AG09319 (cell line): ENCODE results near the gene PAX2.

Experiments
- DNase-seq: peaks from one replicate; pipeline ENCODE4 v3.0.0-alpha.2; 2010; ENCODE audit warnings: low read depth; ENCODE audit errors: extremely low read depth
- TF ChIP-seq, protein P1 (sequence below): IDR thresholded peaks from 2 replicates; pipeline ENCODE4 v1.5.1; 2011; ENCODE audit warnings: low read depth, mild to moderate bottlenecking, inconsistent platforms, low read length, moderate library complexity

The PAX2 gene

DNA sequence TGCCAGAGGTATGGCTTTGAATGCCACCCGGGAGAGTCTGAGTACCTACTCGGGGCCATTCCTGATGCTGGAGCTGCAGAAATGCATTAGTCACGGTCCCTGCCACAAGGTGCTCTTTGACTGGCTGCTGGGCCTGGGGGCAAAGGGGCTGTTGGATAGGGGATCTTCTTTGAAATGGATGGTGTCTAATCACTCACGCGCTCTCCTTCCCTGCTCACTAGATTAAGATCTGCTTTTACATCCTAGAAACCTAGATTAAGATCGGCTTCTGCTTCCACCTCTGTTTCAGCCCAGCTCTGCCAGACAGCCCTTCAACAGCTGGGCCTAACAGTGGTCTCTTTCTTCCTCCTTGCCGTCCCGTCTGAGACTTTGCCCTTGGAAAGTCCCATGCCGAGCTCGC is 57.2 kb downstream of the PAX2 start:
- no peak for DNase-seq
- TF ChIP-seq, protein P1, sequence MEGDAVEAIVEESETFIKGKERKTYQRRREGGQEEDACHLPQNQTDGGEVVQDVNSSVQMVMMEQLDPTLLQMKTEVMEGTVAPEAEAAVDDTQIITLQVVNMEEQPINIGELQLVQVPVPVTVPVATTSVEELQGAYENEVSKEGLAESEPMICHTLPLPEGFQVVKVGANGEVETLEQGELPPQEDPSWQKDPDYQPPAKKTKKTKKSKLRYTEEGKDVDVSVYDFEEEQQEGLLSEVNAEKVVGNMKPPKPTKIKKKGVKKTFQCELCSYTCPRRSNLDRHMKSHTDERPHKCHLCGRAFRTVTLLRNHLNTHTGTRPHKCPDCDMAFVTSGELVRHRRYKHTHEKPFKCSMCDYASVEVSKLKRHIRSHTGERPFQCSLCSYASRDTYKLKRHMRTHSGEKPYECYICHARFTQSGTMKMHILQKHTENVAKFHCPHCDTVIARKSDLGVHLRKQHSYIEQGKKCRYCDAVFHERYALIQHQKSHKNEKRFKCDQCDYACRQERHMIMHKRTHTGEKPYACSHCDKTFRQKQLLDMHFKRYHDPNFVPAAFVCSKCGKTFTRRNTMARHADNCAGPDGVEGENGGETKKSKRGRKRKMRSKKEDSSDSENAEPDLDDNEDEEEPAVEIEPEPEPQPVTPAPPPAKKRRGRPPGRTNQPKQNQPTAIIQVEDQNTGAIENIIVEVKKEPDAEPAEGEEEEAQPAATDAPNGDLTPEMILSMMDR, result no peak

DNA sequence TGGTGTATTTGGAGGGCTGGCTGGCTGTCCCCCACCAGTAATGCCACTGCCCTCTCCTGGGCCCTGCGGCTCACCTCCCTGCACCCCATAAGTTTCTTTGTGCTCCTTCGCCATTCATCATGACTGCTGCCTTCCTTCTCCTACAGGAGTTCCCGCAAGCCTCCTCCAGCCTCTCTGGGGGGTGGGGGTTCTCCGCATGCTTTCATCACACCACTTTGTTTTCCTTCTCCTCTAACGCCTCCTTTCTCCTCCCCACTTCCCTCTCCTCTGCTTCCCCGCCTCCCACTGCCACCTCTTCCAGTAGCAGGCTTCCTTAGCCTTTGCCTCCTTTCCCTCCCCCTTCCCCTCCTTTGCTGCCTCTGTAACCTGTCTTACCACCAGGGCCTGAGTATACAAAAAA is 58.1 kb downstream of the PAX2 start:
- no peak for DNase-seq

DNA sequence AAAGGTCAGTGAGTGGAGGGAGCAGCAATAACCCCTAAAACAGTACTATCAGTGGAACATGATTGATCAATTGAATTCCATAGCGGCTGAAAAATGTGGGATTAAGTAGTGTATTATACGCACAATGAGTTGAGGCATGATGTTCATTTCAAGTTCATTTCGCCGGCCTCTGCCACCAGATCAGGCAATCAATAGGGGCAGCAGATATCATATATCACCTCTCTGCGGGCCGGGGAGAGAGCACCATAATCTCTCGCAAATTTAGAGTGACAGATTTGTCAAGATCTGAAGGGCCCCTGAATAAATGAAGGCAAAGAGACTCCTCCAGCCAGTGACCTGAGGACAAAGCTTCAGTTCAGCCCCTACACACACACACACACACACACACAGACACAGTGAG is 58.5 kb downstream of the PAX2 start:
- no peak for DNase-seq
- TF ChIP-seq, protein P1, result no peak

More for the DNA sequence above, 58.1 kb downstream of the PAX2 start:
- TF ChIP-seq, protein P1, result no peak

DNA sequence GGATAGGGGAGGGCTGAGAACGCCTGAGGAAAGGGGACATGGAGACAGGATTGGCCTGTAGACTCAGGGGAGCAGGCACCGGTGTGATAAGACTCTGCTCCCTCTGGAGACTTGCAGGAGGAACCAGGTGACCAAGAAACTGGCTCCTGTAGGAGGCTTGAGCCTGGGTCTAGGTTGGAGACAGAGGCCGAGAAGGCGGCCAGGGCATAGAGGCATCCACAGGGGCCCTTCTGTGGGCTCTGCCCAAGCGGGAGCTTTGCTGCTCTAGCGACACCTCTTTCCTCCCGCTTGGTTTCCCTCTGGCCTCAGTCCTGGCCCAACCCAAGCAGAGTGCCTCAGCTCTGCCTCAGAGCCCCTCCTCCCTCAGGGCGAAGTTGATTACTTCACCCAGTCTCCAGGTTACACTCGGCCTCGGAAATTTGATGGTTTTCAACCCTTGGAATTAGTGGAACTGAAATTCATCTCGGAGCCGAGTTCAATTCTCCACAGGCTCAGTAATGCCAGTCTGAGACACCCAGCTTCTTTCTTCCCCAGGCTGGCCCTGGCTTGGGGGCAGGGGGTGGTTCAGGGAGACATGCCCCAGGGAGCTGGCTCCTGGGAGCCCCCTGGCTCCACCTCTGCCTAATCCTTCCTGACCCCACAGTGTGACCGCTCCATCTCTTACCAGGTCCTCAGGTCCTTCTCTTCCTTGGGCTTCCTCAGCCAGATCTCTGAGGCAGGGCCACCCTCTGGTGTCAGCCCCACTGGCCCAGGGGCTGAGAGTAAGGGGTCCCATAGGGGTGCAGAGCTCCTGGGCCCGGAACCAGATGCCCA is 60.4 kb downstream of the PAX2 start:
- DNase-seq, result no peak
- TF ChIP-seq, protein P1, result no peak

DNA sequence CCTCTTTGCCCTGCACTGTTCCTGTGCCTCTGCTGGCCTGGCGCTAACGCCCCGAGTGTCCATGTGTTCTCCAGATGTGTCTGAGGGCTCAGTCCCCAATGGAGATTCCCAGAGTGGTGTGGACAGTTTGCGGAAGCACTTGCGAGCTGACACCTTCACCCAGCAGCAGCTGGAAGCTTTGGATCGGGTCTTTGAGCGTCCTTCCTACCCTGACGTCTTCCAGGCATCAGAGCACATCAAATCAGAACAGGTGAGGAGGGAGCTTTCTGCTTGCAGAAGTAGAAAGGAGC is 60.9 kb downstream of the PAX2 start:
- TF ChIP-seq, protein P1, result no peak
- no peak for DNase-seq

DNA sequence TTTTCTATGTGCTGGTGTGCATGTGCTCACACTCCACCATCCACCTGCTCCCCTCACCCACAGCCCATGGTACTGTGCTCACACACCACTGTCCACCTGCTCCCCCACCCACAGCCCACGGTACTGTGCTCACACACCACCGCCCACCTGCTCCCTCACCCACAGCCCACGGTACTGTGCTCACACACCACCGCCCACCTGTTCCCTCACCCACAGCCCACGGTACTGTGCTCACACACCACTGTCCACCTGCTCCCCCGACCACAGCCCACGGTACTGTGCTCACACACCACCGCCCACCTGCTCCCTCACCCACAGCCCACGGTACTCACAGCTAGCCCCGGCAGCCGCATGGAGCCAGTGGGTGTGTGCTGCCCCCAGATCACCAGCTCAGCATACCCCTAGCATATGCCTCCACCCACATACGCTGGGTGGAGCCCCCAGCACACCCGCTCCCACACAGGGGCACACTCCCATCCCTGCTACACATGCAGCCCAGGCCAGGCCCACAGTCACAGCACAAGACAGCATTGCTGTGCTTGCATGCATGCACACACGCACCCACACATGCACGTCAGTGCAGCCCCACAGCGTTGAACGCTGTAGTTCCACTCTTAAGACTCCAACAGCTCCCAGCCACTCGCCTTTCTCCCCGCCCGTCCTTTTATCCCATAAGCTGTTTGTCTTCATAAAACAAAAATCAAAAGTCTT is 62.0 kb downstream of the PAX2 start:
- no peak for DNase-seq
- TF ChIP-seq, protein P1, result no peak

DNA sequence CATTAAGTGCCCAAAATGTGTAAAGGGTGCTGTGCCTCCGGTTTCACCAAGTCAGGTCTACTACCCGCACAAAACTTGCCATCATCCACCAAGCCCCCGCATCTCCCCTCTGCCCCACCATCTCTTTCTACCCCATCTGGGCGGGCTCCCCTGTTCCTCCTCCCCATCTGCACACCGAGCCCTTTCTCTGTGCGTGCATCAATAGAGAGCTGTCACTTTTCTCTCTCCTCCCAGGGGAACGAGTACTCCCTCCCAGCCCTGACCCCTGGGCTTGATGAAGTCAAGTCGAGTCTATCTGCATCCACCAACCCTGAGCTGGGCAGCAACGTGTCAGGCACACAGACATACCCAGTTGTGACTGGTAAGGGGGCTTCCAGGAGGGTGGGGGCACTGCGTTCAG is 63.5 kb downstream of the PAX2 start:
- DNase-seq, result no peak
- TF ChIP-seq, protein P1, result no peak
